Glomerular visceral epithelial cell (primary cell): Measurements from ENCODE around the gene TAX1BP3.

Experiments used
- DNase-seq: peaks from one replicate; pipeline ENCODE4 v3.0.0-alpha.2; 2016; ENCODE audit errors: extremely low spot score

TAX1BP3 gene

GRCh38 chr17:3626831-3627768, 41.3 kb downstream of the TAX1BP3 start:
- no peak for DNase-seq

GRCh38 chr17:3622977-3623594, 45.3 kb downstream of the TAX1BP3 start:
- no peak for DNase-seq

GRCh38 chr17:3621146-3621720, 47.1 kb downstream of the TAX1BP3 start:
- no peak for DNase-seq

- DNase-seq: no peak
Observed at GRCh38 chr17:3615160-3615870, 53.1 kb downstream of the TAX1BP3 start.

GRCh38 chr17:3613124-3613523, 55.3 kb downstream of the TAX1BP3 start:
- no peak for DNase-seq
